ENCODE data around the gene TRPM2. TPM values are rescaled to one million over a fixed set of nuclear protein-coding genes. Genes with fewer than 3 reads are reported as not detected.

TRPM2 gene
- total RNA-seq, 3 donors from 2014 or later (not counting 1 experiment from before 2014, with no cell fraction given) = 21.7 to 70.5 (median 25.2) TPM

GRCh38 chr21:44319407-44320065 is 33.9 kb upstream of the TRPM2 start:
- Mint-ChIP-seq H3K27ac (no peak overlapping the region), H3K27me3 (ENCODE audit: low read depth in 2 of 2) (no peaks in the 10 kb centered on the region), H3K36me3 (no peaks in the 10 kb centered on the region), H3K4me1 (peaks cover 0 to 4% of the 10 kb centered on the region in 2 donors), H3K9me3 (no peaks in the 10 kb centered on the region), H3K4me3 (no peak overlapping the region)
- no peak overlapping the region for H3K27ac ChIP-seq (ENCODE audit: low read length)
- TF ChIP-seq CTCF (IDR thresholded peaks at IDR 0.05) = no peak
- no peaks in the 10 kb centered on the region for H3K9me3 ChIP-seq (ENCODE audit: control insufficient read depth, insufficient read depth, low read length)
- no peaks in the 10 kb centered on the region for H3K4me1 ChIP-seq (ENCODE audit: control insufficient read depth, insufficient read depth, low read length)
- no peak overlapping the region for H3K4me3 ChIP-seq (ENCODE audit: low read length)
- no peaks in the 10 kb centered on the region for H3K27me3 ChIP-seq (ENCODE audit: control insufficient read depth, insufficient read depth, low read length)
- ATAC-seq (no peak), DNase-seq (no peak)
- intact Hi-C loops (cut with micrococcal nuclease) = no loop called here
- peaks cover 35% of the 10 kb centered on the region for H3K36me3 ChIP-seq (ENCODE audit: control insufficient read depth, insufficient read depth, low read length)
- 96% methylated on average over 35 of the region's 35 CpGs for WGBS (ENCODE audit: insufficient coverage)

GRCh38 chr21:44320847-44321246 is 32.6 kb upstream of the TRPM2 start:
- intact Hi-C loops (cut with micrococcal nuclease) = no loop called here
- no peaks in the 10 kb centered on the region for H3K27me3 Mint-ChIP-seq (ENCODE audit: low read depth in 2 of 2)
- H3K4me1 Mint-ChIP-seq = peaks cover 0 to 4% of the 10 kb centered on the region in 2 donors

GRCh38 chr21:44321846-44322450 is 31.5 kb upstream of the TRPM2 start:
- intact Hi-C loops (cut with micrococcal nuclease) = no loop called here
- no peaks in the 10 kb centered on the region for H3K27me3 ChIP-seq (ENCODE audit: control insufficient read depth, insufficient read depth, low read length)
- no peaks in the 10 kb centered on the region for H3K27me3 Mint-ChIP-seq (ENCODE audit: low read depth in 2 of 2)
- 96% methylated on average over 23 of the region's 23 CpGs for WGBS (ENCODE audit: insufficient coverage)
- DNase-seq (no peak), ATAC-seq (no peak)
- H3K27ac Mint-ChIP-seq = no peak overlapping the region
- H3K4me1 Mint-ChIP-seq = no peaks in the 10 kb centered on the region
- H3K9me3 Mint-ChIP-seq = no peaks in the 10 kb centered on the region
- no peaks in the 10 kb centered on the region for H3K4me1 ChIP-seq (ENCODE audit: control insufficient read depth, insufficient read depth, low read length)
- TF ChIP-seq CTCF (IDR thresholded peaks at IDR 0.05) = no peak
- no peak overlapping the region for H3K27ac ChIP-seq (ENCODE audit: low read length)
- no peaks in the 10 kb centered on the region for H3K36me3 Mint-ChIP-seq
- no peaks in the 10 kb centered on the region for H3K9me3 ChIP-seq (ENCODE audit: control insufficient read depth, insufficient read depth, low read length)
- H3K4me3 ChIP-seq (ENCODE audit: low read length) = no peak overlapping the region
- H3K4me3 Mint-ChIP-seq = no peak overlapping the region
- H3K36me3 ChIP-seq (ENCODE audit: control insufficient read depth, insufficient read depth, low read length) = peaks cover 36% of the 10 kb centered on the region

More at GRCh38 chr21:44320847-44321246, 32.6 kb upstream of the TRPM2 start:
- no peaks in the 10 kb centered on the region for H3K27me3 ChIP-seq (ENCODE audit: control insufficient read depth, insufficient read depth, low read length)
- no peak overlapping the region for H3K27ac ChIP-seq (ENCODE audit: low read length)
- 96% methylated on average over 13 of the region's 13 CpGs for WGBS (ENCODE audit: insufficient coverage)
- TF ChIP-seq CTCF (IDR thresholded peaks at IDR 0.05) = no peak
- ATAC-seq (no peak), DNase-seq (no peak)
- H3K4me1 ChIP-seq (ENCODE audit: control insufficient read depth, insufficient read depth, low read length) = no peaks in the 10 kb centered on the region
- H3K36me3 ChIP-seq (ENCODE audit: control insufficient read depth, insufficient read depth, low read length) = peaks cover 35% of the 10 kb centered on the region
- no peaks in the 10 kb centered on the region for H3K9me3 ChIP-seq (ENCODE audit: control insufficient read depth, insufficient read depth, low read length)
- Mint-ChIP-seq H3K4me3 (no peak overlapping the region), H3K27ac (no peak overlapping the region), H3K9me3 (no peaks in the 10 kb centered on the region), H3K36me3 (no peaks in the 10 kb centered on the region)
- H3K4me3 ChIP-seq (ENCODE audit: low read length) = no peak overlapping the region
